Eye (tissue), 1 donor: ENCODE results near the gene MRPL9.

Experiments
- DNase-seq: peaks from one replicate; pipeline ENCODE4 v3.0.0-alpha.2; 2015

MRPL9 gene

GRCh38 chr1:151729157-151729965 is 33.9 kb downstream of the MRPL9 start:
- DNase-seq = no peak

- peak; percentile 55 for DNase-seq
Measured at GRCh38 chr1:151728151-151729054, 34.9 kb downstream of the MRPL9 start.

- DNase-seq = no peak
Measured at GRCh38 chr1:151723726-151724370, 39.4 kb downstream of the MRPL9 start.

DNA sequence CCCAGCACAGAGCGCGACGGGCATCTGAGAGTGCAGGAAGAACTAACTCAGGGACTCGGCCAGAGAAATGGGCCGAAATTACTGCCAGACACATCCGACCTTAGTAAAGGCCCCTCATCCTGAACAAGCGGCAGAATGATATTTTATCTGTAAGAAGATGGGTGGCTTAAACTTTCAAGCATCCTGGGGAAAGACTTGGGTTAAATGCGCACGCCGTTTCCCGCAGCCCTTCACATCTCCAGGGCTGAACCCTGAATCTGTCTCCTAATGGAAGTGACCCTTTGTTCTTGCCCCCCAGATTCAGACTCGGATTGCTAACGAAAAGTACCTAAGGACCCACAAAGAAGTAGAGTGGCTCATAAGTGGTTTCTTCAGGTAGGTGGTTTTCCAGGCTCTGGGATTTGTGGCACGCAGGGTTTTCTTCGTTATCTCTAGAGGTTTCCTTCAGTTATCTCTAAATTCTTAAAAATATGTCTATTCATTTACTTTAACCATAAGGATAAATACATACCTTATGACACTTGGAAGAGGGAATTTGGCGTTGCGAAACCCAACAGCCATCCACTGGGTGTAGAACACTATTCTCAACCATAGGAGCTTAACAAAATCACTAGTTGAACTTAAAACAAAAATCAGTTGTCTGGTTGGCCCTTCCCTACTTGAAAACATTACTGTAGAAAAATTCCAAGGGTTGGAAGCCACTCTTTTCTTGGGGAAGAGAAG is 41.3 kb downstream of the MRPL9 start:
- DNase-seq = no peak

DNA sequence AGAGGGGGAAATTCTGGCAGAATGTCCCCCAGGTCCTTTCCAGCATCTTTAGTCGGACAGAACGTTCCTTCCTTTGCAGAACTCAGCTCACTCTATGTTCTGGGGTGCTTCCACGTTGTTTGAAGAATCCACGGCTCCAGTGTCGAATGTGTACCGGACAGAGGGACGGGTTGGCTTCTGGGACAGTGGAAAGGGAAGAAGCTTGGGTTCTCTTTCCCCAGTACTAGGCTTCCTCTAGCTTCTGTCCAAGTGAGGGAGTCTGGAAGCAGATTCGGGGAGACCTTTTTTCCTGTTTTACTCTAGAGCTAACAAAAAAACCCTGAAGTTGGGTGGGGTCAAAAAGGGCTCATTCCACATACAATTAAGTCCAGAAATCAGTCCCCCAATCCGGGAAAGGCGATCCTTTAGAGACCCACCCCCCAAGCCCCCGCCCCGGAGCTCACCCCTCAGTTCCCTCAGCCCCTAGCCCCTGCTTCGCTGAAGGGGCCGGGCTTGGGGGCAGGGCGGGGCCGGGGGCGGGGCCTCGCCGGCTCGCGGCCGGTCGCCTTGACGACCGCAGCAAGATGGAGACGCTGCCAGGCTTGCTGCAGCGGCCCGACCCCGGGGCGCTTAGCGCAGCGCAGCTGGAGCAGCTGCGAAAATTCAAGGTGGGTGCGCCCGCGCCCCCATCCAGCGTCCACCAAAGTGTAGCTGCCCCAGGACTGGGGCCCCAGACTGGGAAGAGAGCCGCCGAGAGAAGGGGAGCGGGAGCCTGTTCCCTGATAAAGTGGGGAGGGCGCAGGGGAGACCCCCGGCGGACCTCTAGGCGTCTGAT is 42.1 kb downstream of the MRPL9 start, which contains the start of gene RIIAD1:
Gene RIIAD1 (plus strand): TSS at position 549 of the 814 bp plus-strand sequence. CDS start 15 bp downstream, at position 564.
- peak; percentile 74 for DNase-seq

DNA sequence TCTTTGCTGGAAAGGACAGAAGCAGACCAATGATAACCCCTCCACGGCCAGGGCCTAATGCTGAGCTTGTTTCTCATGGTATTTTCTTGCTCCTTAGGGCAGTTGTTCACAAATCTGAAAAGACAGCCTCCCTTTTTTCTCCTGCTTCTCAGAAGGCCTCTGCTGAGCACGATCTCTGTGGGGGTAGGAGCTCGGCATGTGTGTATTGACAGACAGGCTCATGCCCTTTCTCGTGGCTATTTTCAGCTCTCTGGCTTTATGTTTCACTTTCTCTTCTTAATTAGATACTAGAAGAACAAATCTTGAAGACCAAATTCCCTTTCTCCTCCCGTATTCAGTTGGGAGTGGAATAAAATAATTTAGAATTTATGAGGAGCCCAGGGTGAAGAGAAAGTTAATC is 42.7 kb downstream of the MRPL9 start:
- DNase-seq = no peak

DNA sequence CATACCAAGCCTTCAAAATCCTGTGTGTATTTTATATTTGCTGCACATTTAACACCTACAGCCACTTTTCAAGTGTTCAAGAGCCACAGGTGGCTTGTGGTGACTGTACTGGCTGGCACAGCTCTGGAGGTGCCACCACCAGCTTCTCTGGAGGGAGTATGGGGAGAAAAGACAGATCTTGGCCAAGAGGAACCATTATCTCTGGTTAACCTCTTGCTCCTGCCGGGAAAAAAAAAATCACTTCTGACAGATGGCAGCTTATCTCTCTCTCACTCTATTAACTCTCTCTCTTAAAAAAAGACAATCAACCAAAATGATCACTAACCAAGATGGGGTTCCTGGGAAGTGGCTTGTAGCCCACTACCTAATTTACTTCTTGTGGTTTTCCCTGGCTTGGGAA is 43.2 kb downstream of the MRPL9 start:
- DNase-seq = no peak

DNA sequence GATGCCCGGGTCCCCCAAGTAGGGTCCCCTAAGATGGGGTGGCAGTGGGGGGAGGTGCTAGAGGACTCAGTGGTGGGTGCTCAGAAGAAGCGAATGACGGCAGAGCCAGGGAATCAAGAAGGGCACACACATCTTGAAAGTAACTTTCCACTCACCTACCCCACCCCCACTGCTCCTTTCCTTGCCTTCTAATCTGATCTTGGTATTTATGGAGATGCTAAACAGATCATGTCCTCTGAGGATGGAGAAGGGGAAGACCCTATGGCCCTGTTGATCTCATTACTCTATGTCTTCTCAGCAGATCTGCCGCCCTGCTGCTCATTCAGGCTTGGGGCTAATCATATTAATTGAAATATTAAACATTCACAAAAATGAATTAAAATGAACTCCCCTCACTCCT is 44.6 kb downstream of the MRPL9 start:
- DNase-seq = no peak

DNA sequence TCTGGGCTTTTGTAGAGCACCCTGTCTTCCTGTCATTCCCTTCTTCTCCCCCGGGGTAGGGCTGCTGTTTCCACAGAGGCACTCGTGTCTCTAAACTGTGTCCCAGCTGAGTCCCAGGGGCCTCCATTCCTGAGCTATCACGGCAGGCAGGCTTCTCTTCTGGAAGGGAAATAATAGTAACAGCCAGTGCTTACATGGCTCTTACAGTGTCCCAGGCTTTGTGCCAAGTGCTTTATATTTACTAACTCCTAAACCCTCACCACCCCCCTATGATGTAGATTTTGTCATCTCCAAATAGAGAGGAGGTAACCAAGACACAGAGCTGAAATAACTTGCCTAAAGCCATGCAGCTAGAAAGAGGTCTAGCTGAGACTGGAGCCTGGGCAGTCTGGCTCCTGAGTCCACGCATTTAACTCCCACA is 45.3 kb downstream of the MRPL9 start:
- DNase-seq = no peak

- DNase-seq = peak; percentile 95
Measured at GRCh38 chr1:151716771-151717631, 46.3 kb downstream of the MRPL9 start, which contains the start of gene CELF3. Gene CELF3, minus strand, starts transcription at chr1:151716803. Its CDS starts 783 bp downstream, at chr1:151716020.

- DNase-seq = no peak
Measured at GRCh38 chr1:151716405-151716762, 46.9 kb downstream of the MRPL9 start.

GRCh38 chr1:151715726-151716404 is 47.4 kb downstream of the MRPL9 start:
- DNase-seq = peak; percentile 84

DNA sequence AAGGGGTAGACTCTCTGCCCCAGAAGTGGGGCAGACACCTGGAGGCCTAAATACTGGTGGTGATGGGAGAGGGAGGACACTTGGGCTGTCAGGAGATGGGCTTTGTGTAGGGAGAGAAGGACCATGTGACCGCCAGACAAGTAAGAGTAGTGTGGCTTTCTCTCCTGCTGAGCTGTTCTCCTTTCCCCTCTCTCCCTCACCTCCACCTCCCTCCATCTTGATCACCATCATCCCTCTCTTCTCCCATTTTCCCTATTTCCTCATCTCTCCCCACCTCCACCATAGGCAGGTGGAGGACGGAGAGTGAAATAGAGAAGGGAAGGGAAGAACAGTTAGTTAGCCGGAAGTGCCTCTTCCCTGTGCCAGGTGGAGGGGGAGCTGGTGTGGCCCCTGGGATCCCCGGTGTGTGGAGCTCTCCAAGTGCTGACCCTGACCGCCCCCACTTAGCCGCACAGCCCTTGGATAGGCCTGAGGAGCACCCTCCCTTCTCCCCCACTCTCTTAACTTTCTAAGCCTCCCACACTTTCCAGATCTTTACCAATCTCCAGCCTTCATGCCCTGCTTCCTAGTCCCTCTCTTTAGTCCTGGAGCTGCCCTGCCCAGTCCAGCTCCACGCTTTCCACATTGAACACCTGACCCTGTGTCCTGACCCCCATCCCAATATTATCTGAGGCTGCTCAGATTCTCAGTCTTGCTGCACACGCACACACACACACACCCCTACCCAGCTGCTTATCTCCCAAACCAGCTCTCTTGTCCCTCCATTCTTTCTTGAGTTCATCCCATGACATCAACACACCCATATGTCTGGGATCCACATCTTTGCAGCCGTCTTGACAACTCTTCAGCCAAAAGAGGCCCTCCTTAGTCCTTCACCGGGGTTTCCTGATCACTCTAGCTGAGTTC is 48.2 kb downstream of the MRPL9 start:
- no peak for DNase-seq

DNA sequence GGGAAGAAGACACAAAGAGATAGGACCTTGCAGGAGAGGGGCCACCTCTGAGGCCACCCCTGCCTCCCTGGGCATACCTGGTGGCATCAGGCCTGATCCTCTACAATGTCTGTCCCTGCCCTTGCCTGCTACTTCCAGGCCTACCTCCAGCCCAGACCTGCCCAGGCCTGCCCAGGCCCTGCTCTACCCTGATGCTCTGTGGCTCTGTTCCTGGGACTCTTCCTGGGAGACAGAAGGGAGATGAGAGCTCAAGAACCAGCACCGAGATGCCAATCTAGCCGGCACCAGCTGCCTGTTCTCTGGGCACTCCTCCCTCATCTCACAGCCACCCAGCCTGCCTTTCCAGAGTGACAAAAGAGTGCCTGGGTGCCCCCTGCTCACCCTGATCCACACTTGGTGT is 49.4 kb downstream of the MRPL9 start:
- DNase-seq = no peak

DNA sequence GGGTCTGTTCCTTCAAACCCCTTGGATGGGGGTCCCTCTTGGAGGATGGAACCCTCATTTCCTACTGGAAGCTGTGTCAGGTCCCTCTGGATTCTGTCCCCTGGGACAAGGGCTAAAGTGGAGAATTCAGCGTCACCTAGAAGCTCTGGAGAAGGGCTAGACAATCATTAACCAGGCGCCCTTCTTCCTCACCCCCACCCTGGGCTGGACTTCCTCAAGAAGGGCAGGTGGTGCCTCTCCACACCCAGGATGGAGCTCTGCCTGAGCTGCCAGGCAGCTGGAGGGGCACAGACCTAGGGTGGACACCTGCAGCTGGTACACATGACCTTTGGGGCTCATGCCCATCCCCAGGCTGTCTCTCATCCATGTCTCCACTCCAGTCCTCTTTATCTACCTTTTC is 50.3 kb downstream of the MRPL9 start:
- no peak for DNase-seq

GRCh38 chr1:151711951-151712350 is 51.3 kb downstream of the MRPL9 start:
- DNase-seq = no peak

- peak; percentile 35 for DNase-seq
Measured at GRCh38 chr1:151711044-151711800, 52.1 kb downstream of the MRPL9 start.
